Activated CD4-positive, CD25-positive, alpha-beta regulatory T cell (primary cell): ENCODE data around the gene CERK.
"Not testable (repeated sequence)": the region's sequence is repeated elsewhere in the genome, so short reads cannot be mapped to it uniquely, and the experiment has no call there.

ENCODE experiments used
- DNase-seq, 4 experiments: peaks; one replicate each; lab custom pipeline; 2025; lab: John Stamatoyannopoulos, UW

Gene CERK

GRCh38 chr22:46737976-46738646 is at the start of gene CERK:
Gene CERK, minus strand, starts transcription at chr22:46738252. Its CDS starts 104 bp downstream, at chr22:46738148.
- peak; percentile 26 to 52 (median 34) for DNase-seq

- no peak for DNase-seq
Measured at GRCh38 chr22:46783721-46784120, 45.7 kb upstream of the CERK start.

- not testable (repeated sequence) for DNase-seq
Measured at GRCh38 chr22:46782200-46782599, 44.1 kb upstream of the CERK start.

GRCh38 chr22:46781291-46781690 is 43.2 kb upstream of the CERK start:
- no peak for DNase-seq

GRCh38 chr22:46780453-46780852 is 42.4 kb upstream of the CERK start:
- no peak for DNase-seq

GRCh38 chr22:46779651-46780050 is 41.6 kb upstream of the CERK start:
- DNase-seq = no peak

GRCh38 chr22:46779023-46779422 is 41.0 kb upstream of the CERK start:
- no peak for DNase-seq

- DNase-seq = no peak
Measured at GRCh38 chr22:46777609-46777970, 39.5 kb upstream of the CERK start.

GRCh38 chr22:46776876-46777608 is 39.0 kb upstream of the CERK start:
- no peak for DNase-seq

GRCh38 chr22:46775850-46776826 is 38.1 kb upstream of the CERK start:
- DNase-seq = no peak

- no peak for DNase-seq
Measured at GRCh38 chr22:46774980-46775849, 37.2 kb upstream of the CERK start.

- no peak for DNase-seq
Measured at GRCh38 chr22:46774253-46774979, 36.4 kb upstream of the CERK start.

- no peak for DNase-seq
Measured at GRCh38 chr22:46773076-46773475, 35.0 kb upstream of the CERK start.

GRCh38 chr22:46770726-46771125 is 32.7 kb upstream of the CERK start:
- DNase-seq = no peak

GRCh38 chr22:46770151-46770641 is 32.1 kb upstream of the CERK start:
- DNase-seq = no peak

- no peak for DNase-seq
Measured at GRCh38 chr22:46769706-46770105, 31.7 kb upstream of the CERK start.

- DNase-seq = no peak
Measured at GRCh38 chr22:46769191-46769675, 31.2 kb upstream of the CERK start.

- DNase-seq = no peak
Measured at GRCh38 chr22:46767249-46767985, 29.4 kb upstream of the CERK start.

- DNase-seq = no peak
Measured at GRCh38 chr22:46766611-46767010, 28.6 kb upstream of the CERK start.
